H9 (cell line): ENCODE measurements around the gene CD58. TPM values are rescaled to one million over a fixed set of nuclear protein-coding genes. Genes with fewer than 3 reads are reported as not detected.

Source experiments
- DNase-seq: peaks from one replicate; pipeline ENCODE4 v3.0.0-alpha.2; 2017
- H2AFZ ChIP-seq: one replicate; pipeline ENCODE4 v1.6.1; 2013; ENCODE audit warnings: mild to moderate bottlenecking, low read length, control low read depth, moderate library complexity
- H2AK5ac ChIP-seq: 2 replicates; pipeline ENCODE4 v1.6.1; 2013; ENCODE audit warnings: low read length, control low read depth, mixed read lengths; ENCODE audit not compliant: insufficient read length
- H2BK120ac ChIP-seq: one replicate; pipeline ENCODE4 v1.6.1; 2013; ENCODE audit warnings: low read depth, mild to moderate bottlenecking, low read length, control low read depth, inconsistent platforms; ENCODE audit not compliant: poor library complexity, severe bottlenecking
- H2BK12ac ChIP-seq: 2 replicates; pipeline ENCODE4 v1.6.1; 2013; ENCODE audit warnings: low read length, control low read depth, mixed read lengths, low read depth; ENCODE audit not compliant: insufficient read length
- H2BK15ac ChIP-seq: 2 replicates; pipeline ENCODE4 v1.6.1; 2013; ENCODE audit warnings: low read depth, low read length, control low read depth
- H2BK20ac ChIP-seq: one replicate; pipeline ENCODE4 v1.6.1; 2013; ENCODE audit warnings: low read depth, mild to moderate bottlenecking, low read length, control low read depth, inconsistent platforms; ENCODE audit not compliant: poor library complexity, severe bottlenecking
- H2BK5ac ChIP-seq: 2 replicates; pipeline ENCODE4 v1.6.1; 2013; ENCODE audit warnings: low read length, control low read depth, mixed read lengths; ENCODE audit not compliant: insufficient read length
- H3K14ac ChIP-seq: 2 replicates; pipeline ENCODE4 v1.6.1; 2013; ENCODE audit warnings: low read length, control low read depth; ENCODE audit not compliant: insufficient read depth
- H3K18ac ChIP-seq: 2 replicates; pipeline ENCODE4 v1.6.1; 2013; ENCODE audit warnings: low read depth, mild to moderate bottlenecking, mixed read lengths, low read length, control low read depth; ENCODE audit not compliant: insufficient read length
- H3K23ac ChIP-seq: 2 replicates; pipeline ENCODE4 v1.6.1; 2013; ENCODE audit warnings: low read length, control low read depth, mixed read lengths, low read depth; ENCODE audit not compliant: insufficient read length
- H3K23me2 ChIP-seq: 2 replicates; pipeline ENCODE4 v1.6.1; 2013; ENCODE audit warnings: low read depth, mild to moderate bottlenecking, mixed read lengths, low read length, control low read depth; ENCODE audit not compliant: insufficient read length, poor library complexity, severe bottlenecking
- H3K27ac ChIP-seq: 2 replicates; pipeline ENCODE4 v1.5.1; 2013; ENCODE audit warnings: low read length, control low read depth, mixed read lengths, low read depth; ENCODE audit not compliant: insufficient read length
- H3K27me3 ChIP-seq: 2 replicates; pipeline ENCODE4 v1.6.1; 2013; ENCODE audit warnings: low read length, control low read depth, inconsistent platforms; ENCODE audit not compliant: insufficient read depth
- H3K4ac ChIP-seq: 2 replicates; pipeline ENCODE4 v1.6.1; 2013; ENCODE audit warnings: low read depth, mild to moderate bottlenecking, control low read depth, inconsistent platforms, low read length, moderate library complexity
- H3K4me1 ChIP-seq: 2 replicates; pipeline ENCODE4 v1.6.1; 2013; ENCODE audit warnings: low read length, control low read depth, inconsistent platforms; ENCODE audit not compliant: insufficient read depth
- H3K4me2 ChIP-seq: 2 replicates; pipeline ENCODE4 v1.6.1; 2013; ENCODE audit warnings: low read length, control low read depth, mixed read lengths; ENCODE audit not compliant: insufficient read length, insufficient read depth
- H3K56ac ChIP-seq: 2 replicates; pipeline ENCODE4 v1.6.1; 2013; ENCODE audit warnings: low read depth, mild to moderate bottlenecking, mixed read lengths, low read length, control low read depth; ENCODE audit not compliant: insufficient read length
- H3K79me1 ChIP-seq: 2 replicates; pipeline ENCODE4 v1.6.1; 2013; ENCODE audit warnings: low read depth, mild to moderate bottlenecking, moderate library complexity, low read length, control low read depth, inconsistent platforms; ENCODE audit not compliant: insufficient read depth, poor library complexity, severe bottlenecking
- H3K79me2 ChIP-seq: 2 replicates; pipeline ENCODE4 v1.6.1; 2013; ENCODE audit warnings: low read length, control low read depth, inconsistent platforms; ENCODE audit not compliant: insufficient read depth
- H3K9ac ChIP-seq: 2 replicates; pipeline ENCODE4 v1.6.1; 2013; ENCODE audit warnings: low read length, control low read depth, mixed read lengths; ENCODE audit not compliant: insufficient read length; ENCODE audit errors: extremely low read depth
- H3K9me3 ChIP-seq: one replicate; pipeline ENCODE4 v1.6.1; 2013; ENCODE audit warnings: low read depth, low read length, inconsistent platforms; ENCODE audit not compliant: control insufficient read depth
- H3T11ph ChIP-seq: one replicate; pipeline ENCODE4 v1.6.1; 2013; ENCODE audit warnings: mild to moderate bottlenecking, low read length, control low read depth, inconsistent platforms
- H4K20me1 ChIP-seq: one replicate; pipeline ENCODE4 v1.6.1; 2013; ENCODE audit not compliant: control insufficient read depth, insufficient read length, insufficient read depth
- H4K5ac ChIP-seq: 2 replicates; pipeline ENCODE4 v1.6.1; 2013; ENCODE audit warnings: low read depth, mild to moderate bottlenecking, mixed read lengths, low read length, control low read depth; ENCODE audit not compliant: insufficient read length
- H4K8ac ChIP-seq: replicated peaks from 2 replicates; pipeline ENCODE4 v1.6.1; 2013; ENCODE audit warnings: low read length, control low read depth, mixed read lengths, low read depth; ENCODE audit not compliant: insufficient read length
- H4K91ac ChIP-seq: 2 replicates; pipeline ENCODE4 v1.6.1; 2013; ENCODE audit warnings: low read depth, mild to moderate bottlenecking, moderate library complexity, mixed read lengths, low read length, control low read depth; ENCODE audit not compliant: insufficient read length
- H3K27ac Mint-ChIP-seq, 3 experiments: 2 replicates in 2 of 3; 3 replicates in 1 of 3; pipeline ENCODE4 v1.8.0; 2020 to 2021; ENCODE audit warnings: mixed read lengths in 3 of 3, mild to moderate bottlenecking in 1 of 3, moderate library complexity in 1 of 3
- H3K27me3 Mint-ChIP-seq: 2 replicates; pipeline ENCODE4 v1.8.0; 2021; ENCODE audit warnings: low read depth, mild to moderate bottlenecking, moderate library complexity, mixed read lengths
- H3K36me3 Mint-ChIP-seq, 3 experiments: 2 replicates in 2 of 3; 3 replicates in 1 of 3; pipeline ENCODE4 v1.8.0; 2020 to 2021; ENCODE audit warnings: low read depth in 3 of 3, mixed read lengths in 3 of 3; ENCODE audit not compliant: insufficient read depth in 1 of 3
- H3K4me1 Mint-ChIP-seq, 2 experiments: 2 replicates each; pipeline ENCODE4 v1.8.0; 2020; ENCODE audit warnings: mixed read lengths in 2 of 2
- H3K4me3 Mint-ChIP-seq, 2 experiments: 2 replicates in 1 of 2; 3 replicates in 1 of 2; pipeline ENCODE4 v1.8.0; 2020 to 2021; ENCODE audit warnings: mild to moderate bottlenecking in 2 of 2, mixed read lengths in 2 of 2, moderate library complexity in 1 of 2
- H3K9me3 Mint-ChIP-seq, 2 experiments: 2 replicates in 1 of 2; 3 replicates in 1 of 2; pipeline ENCODE4 v1.8.0; 2020; ENCODE audit warnings: mild to moderate bottlenecking in 2 of 2, mixed read lengths in 2 of 2, moderate library complexity in 1 of 2
- WGBS: extraction: QIAGEN DNeasy Blood & Tissue Kit; methylation state at CpG from one replicate; pipeline ENCODE4 v1.1.7; 2013; ENCODE audit warnings: missing lambda C conversion rate, low lambda C conversion rate, mixed read lengths; ENCODE audit not compliant: insufficient read length; ENCODE audit errors: extremely low coverage; 5-methylcytosine and 5-hydroxymethylcytosine counted together
- total RNA-seq: library from RNA; stranded (reverse); gene quantifications from 2 replicates; pipeline ENCODE4 v1.2.1, GENCODE V29; 2021
- TF ChIP-seq, protein P1 (sequence below): fragments of 200-600 bp; sonication (generic); conservative IDR thresholded peaks from 3 replicates; pipeline ENCODE4 v1.8.0; 2021; ENCODE audit warnings: antibody characterized with exemption, mild to moderate bottlenecking

Gene CD58
- total RNA-seq, 1 experiment from 2014 or later: 4.3 TPM

GRCh38 chr1:116488071-116488470 lies 82.8 kb downstream of the CD58 start:
- whole genome bisulfite sequencing: no CpG with 5 or more reads among the region's 4 CpGs
- H3K4me1 ChIP-seq: no peaks in the 10 kb centered on the region

More at GRCh38 chr1:116488071-116488470, 82.8 kb downstream of the CD58 start:
- Histone ChIP-seq H3K79me2 (no peaks in the 10 kb centered on the region), H3K9ac (no peak overlapping the region), H3K18ac (no peak overlapping the region), H4K5ac (no peak overlapping the region), H3K27ac (no peak overlapping the region), H3K4me2 (no peak overlapping the region), H3K79me1 (no peaks in the 10 kb centered on the region), H2AK5ac (no peak overlapping the region), H3K23ac (no peak overlapping the region), H3K23me2 (no peaks in the 10 kb centered on the region), H3T11ph (no peak overlapping the region), H2BK20ac (no peak overlapping the region), H4K8ac (no peak overlapping the region), H2BK120ac (no peak overlapping the region), H4K20me1 (no peaks in the 10 kb centered on the region), H3K27me3 (no peaks in the 10 kb centered on the region), H2BK5ac (no peak overlapping the region), H2BK12ac (no peak overlapping the region), H3K4ac (no peak overlapping the region), H3K56ac (no peak overlapping the region), H3K14ac (no peak overlapping the region), H2AFZ (no peak overlapping the region), H3K9me3 (no peaks in the 10 kb centered on the region), H4K91ac (no peak overlapping the region), H2BK15ac (no peak overlapping the region)
- DNase-seq: no peak
- H3K36me3 Mint-ChIP-seq: no peaks in the 10 kb centered on the region
- TF ChIP-seq, protein P1, sequence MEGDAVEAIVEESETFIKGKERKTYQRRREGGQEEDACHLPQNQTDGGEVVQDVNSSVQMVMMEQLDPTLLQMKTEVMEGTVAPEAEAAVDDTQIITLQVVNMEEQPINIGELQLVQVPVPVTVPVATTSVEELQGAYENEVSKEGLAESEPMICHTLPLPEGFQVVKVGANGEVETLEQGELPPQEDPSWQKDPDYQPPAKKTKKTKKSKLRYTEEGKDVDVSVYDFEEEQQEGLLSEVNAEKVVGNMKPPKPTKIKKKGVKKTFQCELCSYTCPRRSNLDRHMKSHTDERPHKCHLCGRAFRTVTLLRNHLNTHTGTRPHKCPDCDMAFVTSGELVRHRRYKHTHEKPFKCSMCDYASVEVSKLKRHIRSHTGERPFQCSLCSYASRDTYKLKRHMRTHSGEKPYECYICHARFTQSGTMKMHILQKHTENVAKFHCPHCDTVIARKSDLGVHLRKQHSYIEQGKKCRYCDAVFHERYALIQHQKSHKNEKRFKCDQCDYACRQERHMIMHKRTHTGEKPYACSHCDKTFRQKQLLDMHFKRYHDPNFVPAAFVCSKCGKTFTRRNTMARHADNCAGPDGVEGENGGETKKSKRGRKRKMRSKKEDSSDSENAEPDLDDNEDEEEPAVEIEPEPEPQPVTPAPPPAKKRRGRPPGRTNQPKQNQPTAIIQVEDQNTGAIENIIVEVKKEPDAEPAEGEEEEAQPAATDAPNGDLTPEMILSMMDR: no peak
- no peak overlapping the region for H3K4me3 Mint-ChIP-seq
- H3K27me3 Mint-ChIP-seq: peaks cover 2% of the 10 kb centered on the region; the same call in 1 of the 2 replicates
- peaks cover 13 to 14% of the 10 kb centered on the region in 2 experiments for H3K4me1 Mint-ChIP-seq
- no peaks in the 10 kb centered on the region for H3K9me3 Mint-ChIP-seq
- no peak overlapping the region; a peak in 1 of 7 replicates for H3K27ac Mint-ChIP-seq
